Panc1 (cell line): ENCODE measurements around the gene TMEM201.

Source experiments
- TF ChIP-seq, protein P1 (sequence below): fragments of 450-650 bp; IDR thresholded peaks from 2 replicates; pipeline ENCODE4 v1.5.1; 2017; ENCODE audit warnings: mild to moderate bottlenecking
- TF ChIP-seq, protein P2 (sequence below), 2 experiments: IDR thresholded peaks; 2 replicates each; pipeline ENCODE4 v1.6.1; 2011 to 2012; ENCODE audit warnings: low read depth in 2 of 2, control low read depth in 1 of 2, low read length in 1 of 2, mild to moderate bottlenecking in 1 of 2, moderate library complexity in 1 of 2; ENCODE audit not compliant: insufficient read depth in 1 of 2

DNA sequence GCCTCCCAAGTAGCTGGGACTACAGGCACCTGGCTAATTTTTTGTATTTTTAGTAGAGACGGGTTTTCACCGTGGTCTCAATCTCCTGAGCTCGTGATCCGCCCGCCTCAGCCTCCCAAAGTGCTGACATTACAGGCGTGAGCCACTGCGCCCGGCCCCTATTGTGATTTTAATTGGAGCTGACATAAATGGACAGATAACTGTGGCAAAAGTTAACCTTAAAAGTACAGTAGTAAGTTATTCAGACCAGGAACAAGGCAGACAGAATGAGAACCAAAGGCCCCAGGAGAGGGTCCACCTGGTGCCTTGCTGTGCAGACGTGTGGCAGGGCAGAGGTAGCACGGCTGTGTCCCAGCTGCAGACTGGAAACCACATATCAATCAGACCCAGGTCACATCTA lies 11.0 kb downstream of the TMEM201 start:
- TF ChIP-seq, protein P1, sequence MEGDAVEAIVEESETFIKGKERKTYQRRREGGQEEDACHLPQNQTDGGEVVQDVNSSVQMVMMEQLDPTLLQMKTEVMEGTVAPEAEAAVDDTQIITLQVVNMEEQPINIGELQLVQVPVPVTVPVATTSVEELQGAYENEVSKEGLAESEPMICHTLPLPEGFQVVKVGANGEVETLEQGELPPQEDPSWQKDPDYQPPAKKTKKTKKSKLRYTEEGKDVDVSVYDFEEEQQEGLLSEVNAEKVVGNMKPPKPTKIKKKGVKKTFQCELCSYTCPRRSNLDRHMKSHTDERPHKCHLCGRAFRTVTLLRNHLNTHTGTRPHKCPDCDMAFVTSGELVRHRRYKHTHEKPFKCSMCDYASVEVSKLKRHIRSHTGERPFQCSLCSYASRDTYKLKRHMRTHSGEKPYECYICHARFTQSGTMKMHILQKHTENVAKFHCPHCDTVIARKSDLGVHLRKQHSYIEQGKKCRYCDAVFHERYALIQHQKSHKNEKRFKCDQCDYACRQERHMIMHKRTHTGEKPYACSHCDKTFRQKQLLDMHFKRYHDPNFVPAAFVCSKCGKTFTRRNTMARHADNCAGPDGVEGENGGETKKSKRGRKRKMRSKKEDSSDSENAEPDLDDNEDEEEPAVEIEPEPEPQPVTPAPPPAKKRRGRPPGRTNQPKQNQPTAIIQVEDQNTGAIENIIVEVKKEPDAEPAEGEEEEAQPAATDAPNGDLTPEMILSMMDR, result no peak
- TF ChIP-seq, protein P2, sequence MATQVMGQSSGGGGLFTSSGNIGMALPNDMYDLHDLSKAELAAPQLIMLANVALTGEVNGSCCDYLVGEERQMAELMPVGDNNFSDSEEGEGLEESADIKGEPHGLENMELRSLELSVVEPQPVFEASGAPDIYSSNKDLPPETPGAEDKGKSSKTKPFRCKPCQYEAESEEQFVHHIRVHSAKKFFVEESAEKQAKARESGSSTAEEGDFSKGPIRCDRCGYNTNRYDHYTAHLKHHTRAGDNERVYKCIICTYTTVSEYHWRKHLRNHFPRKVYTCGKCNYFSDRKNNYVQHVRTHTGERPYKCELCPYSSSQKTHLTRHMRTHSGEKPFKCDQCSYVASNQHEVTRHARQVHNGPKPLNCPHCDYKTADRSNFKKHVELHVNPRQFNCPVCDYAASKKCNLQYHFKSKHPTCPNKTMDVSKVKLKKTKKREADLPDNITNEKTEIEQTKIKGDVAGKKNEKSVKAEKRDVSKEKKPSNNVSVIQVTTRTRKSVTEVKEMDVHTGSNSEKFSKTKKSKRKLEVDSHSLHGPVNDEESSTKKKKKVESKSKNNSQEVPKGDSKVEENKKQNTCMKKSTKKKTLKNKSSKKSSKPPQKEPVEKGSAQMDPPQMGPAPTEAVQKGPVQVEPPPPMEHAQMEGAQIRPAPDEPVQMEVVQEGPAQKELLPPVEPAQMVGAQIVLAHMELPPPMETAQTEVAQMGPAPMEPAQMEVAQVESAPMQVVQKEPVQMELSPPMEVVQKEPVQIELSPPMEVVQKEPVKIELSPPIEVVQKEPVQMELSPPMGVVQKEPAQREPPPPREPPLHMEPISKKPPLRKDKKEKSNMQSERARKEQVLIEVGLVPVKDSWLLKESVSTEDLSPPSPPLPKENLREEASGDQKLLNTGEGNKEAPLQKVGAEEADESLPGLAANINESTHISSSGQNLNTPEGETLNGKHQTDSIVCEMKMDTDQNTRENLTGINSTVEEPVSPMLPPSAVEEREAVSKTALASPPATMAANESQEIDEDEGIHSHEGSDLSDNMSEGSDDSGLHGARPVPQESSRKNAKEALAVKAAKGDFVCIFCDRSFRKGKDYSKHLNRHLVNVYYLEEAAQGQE (IDR thresholded peaks at IDR 0.05; ENCODE audit: insufficient read depth in 1 of 2, low read depth in 2 of 2, low read length in 1 of 2), result no peak
